ENCODE measurements around the gene RIC8B. TPM values are rescaled to one million over a fixed set of nuclear protein-coding genes. Genes with fewer than 3 reads are reported as not detected.

RIC8B gene
- total RNA-seq, 1 donor from 2014 or later: 6.5 TPM

- DNase-seq (ENCODE audit: low read depth): no peak
- peak; percentile 46 for TF ChIP-seq CTCF (conservative IDR thresholded peaks at IDR 0.05; ENCODE audit: low read depth, low read length)
- no peak overlapping the region for H3K4me3 ChIP-seq (ENCODE audit: low read depth, low read length)
Observed at GRCh38 chr12:106790020-106790419, 15.5 kb downstream of the RIC8B start.

- no peak for TF ChIP-seq CTCF (conservative IDR thresholded peaks at IDR 0.05; ENCODE audit: low read depth, low read length)
- H3K4me3 ChIP-seq (ENCODE audit: low read depth, low read length): no peak overlapping the region
- DNase-seq (ENCODE audit: low read depth): no peak
Observed at GRCh38 chr12:106791531-106791930, 17.0 kb downstream of the RIC8B start.

- DNase-seq (ENCODE audit: low read depth): no peak
- no peak overlapping the region for H3K4me3 ChIP-seq (ENCODE audit: low read depth, low read length)
- no peak for TF ChIP-seq CTCF (conservative IDR thresholded peaks at IDR 0.05; ENCODE audit: low read depth, low read length)
Observed at GRCh38 chr12:106794369-106794768, 19.9 kb downstream of the RIC8B start.

GRCh38 chr12:106801167-106801708, 26.8 kb downstream of the RIC8B start:
- H3K4me3 ChIP-seq (ENCODE audit: low read depth, low read length): no peak overlapping the region
- no peak for TF ChIP-seq CTCF (conservative IDR thresholded peaks at IDR 0.05; ENCODE audit: low read depth, low read length)
- DNase-seq (ENCODE audit: low read depth): no peak

- DNase-seq (ENCODE audit: low read depth): no peak
- H3K4me3 ChIP-seq (ENCODE audit: low read depth, low read length): no peak overlapping the region
- TF ChIP-seq CTCF (conservative IDR thresholded peaks at IDR 0.05; ENCODE audit: low read depth, low read length): no peak
Observed at GRCh38 chr12:106801830-106802533, 27.5 kb downstream of the RIC8B start.

- H3K4me3 ChIP-seq (ENCODE audit: low read depth, low read length): no peak overlapping the region
- no peak for DNase-seq (ENCODE audit: low read depth)
- TF ChIP-seq CTCF (conservative IDR thresholded peaks at IDR 0.05; ENCODE audit: low read depth, low read length): no peak
Observed at GRCh38 chr12:106804668-106805067, 30.2 kb downstream of the RIC8B start.

GRCh38 chr12:106814714-106815113, 40.2 kb downstream of the RIC8B start:
- no peak overlapping the region for H3K4me3 ChIP-seq (ENCODE audit: low read depth, low read length)
- DNase-seq (ENCODE audit: low read depth): no peak
- no peak for TF ChIP-seq CTCF (conservative IDR thresholded peaks at IDR 0.05; ENCODE audit: low read depth, low read length)

Data from epithelial cell of proximal tubule (primary cell).